Measurements from ENCODE around the gene TMC1. TPM values are rescaled to one million over a fixed set of nuclear protein-coding genes. Genes with fewer than 3 reads are reported as not detected.

Gene TMC1
- total RNA-seq, 2 experiments from 2014 or later: not detected

- H3K27ac Mint-ChIP-seq: no peak overlapping the region
- CTCF ChIA-PET: no interaction called here
- intact Hi-C loops (cut with DNase I, micrococcal nuclease): no loop called here
- H3K27ac ChIP-seq (ENCODE audit: low read depth in 1 of 2, low read length in 2 of 2): no peak overlapping the region
- DNase-seq: no peak
- H3K27me3 ChIP-seq (ENCODE audit: control insufficient read depth in 1 of 2, insufficient read depth in 2 of 2, low read length in 2 of 2): peaks cover 0 to 5% of the 10 kb centered on the region in 2 experiments
- H3K4me1 ChIP-seq (ENCODE audit: insufficient read depth, low read length): no peaks in the 10 kb centered on the region
- H3K9me3 ChIP-seq (ENCODE audit: control insufficient read depth in 1 of 2, insufficient read depth in 1 of 2, low read length in 2 of 2): no peaks in the 10 kb centered on the region
- H3K9me3 Mint-ChIP-seq: no peaks in the 10 kb centered on the region
- TF ChIP-seq CTCF (IDR thresholded peaks at IDR 0.05): no peak
- POLR2A ChIA-PET: no interaction called here
- no peaks in the 10 kb centered on the region for H3K36me3 ChIP-seq (ENCODE audit: insufficient read depth, low read length)
- no peak overlapping the region for H3K4me3 ChIP-seq (ENCODE audit: low read length)
- peaks cover 21% of the 10 kb centered on the region for H3K27me3 Mint-ChIP-seq
- H3K36me3 Mint-ChIP-seq (ENCODE audit: low read depth): no peaks in the 10 kb centered on the region
- no peak for ATAC-seq (ENCODE audit: poor library complexity)
- no peak overlapping the region for H3K4me3 Mint-ChIP-seq
- H3K4me1 Mint-ChIP-seq (ENCODE audit: low read depth): no peaks in the 10 kb centered on the region
These were observed 353.8 kb downstream of the TMC1 start for GRCh38 chr9:72875221-72875620.

- Histone ChIP-seq H3K27ac (ENCODE audit: low read depth in 1 of 2, low read length in 2 of 2) (no peak overlapping the region), H3K4me1 (ENCODE audit: insufficient read depth, low read length) (no peaks in the 10 kb centered on the region), H3K27me3 (ENCODE audit: control insufficient read depth in 1 of 2, insufficient read depth in 2 of 2, low read length in 2 of 2) (no peaks in the 10 kb centered on the region), H3K9me3 (ENCODE audit: control insufficient read depth in 1 of 2, insufficient read depth in 1 of 2, low read length in 2 of 2) (no peaks in the 10 kb centered on the region), H3K36me3 (ENCODE audit: insufficient read depth, low read length) (no peaks in the 10 kb centered on the region), H3K4me3 (ENCODE audit: low read length) (no peak overlapping the region)
- DNase-seq (no peak), ATAC-seq (ENCODE audit: poor library complexity) (no peak)
- H3K27ac Mint-ChIP-seq: no peak overlapping the region
- CTCF ChIA-PET: no interaction called here
- intact Hi-C loops (cut with DNase I, micrococcal nuclease): no loop called here
- POLR2A ChIA-PET: no interaction called here
- no peak for TF ChIP-seq CTCF (IDR thresholded peaks at IDR 0.05)
- no peaks in the 10 kb centered on the region for H3K4me1 Mint-ChIP-seq (ENCODE audit: low read depth)
- no peaks in the 10 kb centered on the region for H3K36me3 Mint-ChIP-seq (ENCODE audit: low read depth)
- no peak overlapping the region for H3K4me3 Mint-ChIP-seq
- H3K9me3 Mint-ChIP-seq: peaks cover 3% of the 10 kb centered on the region
- H3K27me3 Mint-ChIP-seq: no peaks in the 10 kb centered on the region
These were observed 359.4 kb downstream of the TMC1 start for GRCh38 chr9:72880821-72881220.

GRCh38 chr9:72882117-72882775 is 360.8 kb downstream of the TMC1 start:
- no peak overlapping the region for H3K27ac Mint-ChIP-seq
- ChIA-PET CTCF (no interaction called here), POLR2A (no interaction called here)
- H3K27ac ChIP-seq (ENCODE audit: low read depth in 1 of 2, low read length in 2 of 2): no peak overlapping the region
- DNase-seq: no peak
- H3K27me3 ChIP-seq (ENCODE audit: control insufficient read depth in 1 of 2, insufficient read depth in 2 of 2, low read length in 2 of 2): no peaks in the 10 kb centered on the region
- no peaks in the 10 kb centered on the region for H3K4me1 Mint-ChIP-seq (ENCODE audit: low read depth)
- H3K4me3 ChIP-seq (ENCODE audit: low read length): no peak overlapping the region
- H3K4me1 ChIP-seq (ENCODE audit: insufficient read depth, low read length): no peaks in the 10 kb centered on the region
- peaks cover 3% of the 10 kb centered on the region for H3K9me3 Mint-ChIP-seq
- TF ChIP-seq CTCF (IDR thresholded peaks at IDR 0.05): no peak
- no peaks in the 10 kb centered on the region for H3K9me3 ChIP-seq (ENCODE audit: control insufficient read depth in 1 of 2, insufficient read depth in 1 of 2, low read length in 2 of 2)
- ATAC-seq (ENCODE audit: poor library complexity): no peak
- intact Hi-C loops (cut with DNase I, micrococcal nuclease): no loop called here
- no peaks in the 10 kb centered on the region for H3K36me3 Mint-ChIP-seq (ENCODE audit: low read depth)
- no peaks in the 10 kb centered on the region for H3K27me3 Mint-ChIP-seq
- H3K36me3 ChIP-seq (ENCODE audit: insufficient read depth, low read length): no peaks in the 10 kb centered on the region
- H3K4me3 Mint-ChIP-seq: no peak overlapping the region
